Right lobe of liver (tissue), 6 donors: ENCODE data around the gene COPB2. TPM values are rescaled to one million over a fixed set of nuclear protein-coding genes. Genes with fewer than 3 reads are reported as not detected.

ENCODE experiments used
- ATAC-seq, 4 donors: fragments of 200-7000 bp; cut with Tn5 transposase; one replicate each; pipeline ENCODE4 v1.9.1; 2020; ENCODE audit warnings: mild to moderate bottlenecking in 4 of 4, moderate library complexity in 4 of 4
- DNase-seq, 3 donors: peaks; one replicate each; pipeline ENCODE4 v3.0.0-alpha.2; 2020
- H3K27ac ChIP-seq, 3 donors: fragments of 200-600 bp; one replicate each; pipeline ENCODE4 v1.8.0; 2022
- H3K27me3 ChIP-seq, 2 donors: fragments of 200-600 bp; one replicate each; pipeline ENCODE4 v1.8.0; 2022
- H3K36me3 ChIP-seq, 4 donors: fragments of 200-600 bp; sonication (generic) in 1 of 4; one replicate each; pipeline versions ENCODE4 v1.5.1 to v1.8.0; 2017 to 2022; ENCODE audit warnings: control low read depth in 1 of 4
- H3K4me1 ChIP-seq, 4 donors: fragments of 200-600 bp; sonication (generic) in 1 of 4; one replicate each; pipeline versions ENCODE4 v1.5.1 to v1.8.0; 2017 to 2022; ENCODE audit warnings: control low read depth in 1 of 4
- H3K4me3 ChIP-seq, 3 donors: fragments of 200-600 bp; one replicate each; pipeline ENCODE4 v1.8.0; 2022
- H3K9me3 ChIP-seq, 4 donors: fragments of 200-600 bp; sonication (generic) in 1 of 4; one replicate each; pipeline versions ENCODE4 v1.5.1 to v1.8.0; 2017 to 2022; ENCODE audit warnings: control low read depth in 1 of 4
- CTCF ChIP-seq, 4 donors: fragments of 200-600 bp in 3 of 4; fragments of 450-650 bp in 1 of 4; IDR thresholded peaks; one replicate each; pipeline versions ENCODE4 v1.5.1 to v1.8.0; 2016 to 2022; ENCODE audit warnings: antibody characterized with exemption in 4 of 4, mild to moderate bottlenecking in 2 of 4
- POLR2A ChIP-seq: fragments of 450-650 bp; IDR thresholded peaks from one replicate; pipeline ENCODE4 v1.6.1; 2017; ENCODE audit warnings: antibody characterized with exemption, mild to moderate bottlenecking
- WGBS: methylation state at CpG from one replicate; pipeline ENCODE4 v1.1.6; 2018; ENCODE audit warnings: low coverage, low lambda C conversion rate; ENCODE audit not compliant: insufficient coverage; ENCODE audit errors: missing lambda C conversion rate; 5-methylcytosine and 5-hydroxymethylcytosine counted together
- intact Hi-C, 2 donors: fragments of 100-400 bp; cut with DNase I; formaldehyde crosslinking; loops; one replicate each; pipeline versions ENCODE4 v1.11.2 to v1.14.1; 2022
- small RNA-seq, 2 experiments: library from RNA; depleted of rRNA; stranded (forward); fragments of <200 nt; gene quantifications; one replicate each; pipeline ENCODE3, GENCODE V24; 2016
- total RNA-seq, 6 experiments: library from RNA; depleted of rRNA in 2 of 6; stranded (reverse); fragments of >200 nt in 2 of 6; fragmentation: NEBNext Ultra II Directional in 3 of 6; extraction: Animal tissue kit (Norgen Biotek cat#: 25700) in 3 of 6; gene quantifications; one replicate each; pipeline versions ENCODE4 v1.1.0 to v1.2.4, GENCODE V29; 2016 to 2023
- donor health status: DM: no; HTN: yes; CAD: no.
- donor health status: DM: no; HTN: no; CAD: no.
- donor health status: DM: no; HTN: no; CAD: no.
- donor health status: DM: no; HTN: yes; CAD: no.
- donor health status: DM: no; HTN: yes; CAD: no.

The COPB2 gene
- total RNA-seq, 6 experiments from 2014 or later, result 59.4 to 81.9 (median 66.2) TPM

GRCh38 chr3:139307601-139308555 lies 81.6 kb downstream of the COPB2 start:
- Histone ChIP-seq H3K4me3 (no peak overlapping the region), H3K27me3 (no peaks in the 10 kb centered on the region), H3K27ac (no peak overlapping the region), H3K9me3 (no peaks in the 10 kb centered on the region), H3K4me1 (no peaks in the 10 kb centered on the region), H3K36me3 (no peaks in the 10 kb centered on the region)
- WGBS, result 77% methylated on average over 2 of the region's 6 CpGs
- no peak for TF ChIP-seq POLR2A
- no peak for TF ChIP-seq CTCF (IDR thresholded peaks at IDR 0.05)
- DNase-seq (no peak), ATAC-seq (no peak)
- intact Hi-C loops, result no loop called here

Small RNA genes within 50 kb of the gene (small RNA-seq; reads per million reads assigned to genes)
- gene RF00026, result 0 reads per million in 2 experiments

Other genes with a start within 250 kb of the COPB2 start
- gene MRPS22, start 45.6 kb downstream of the COPB2 start, total RNA-seq, result 10 to 100 TPM; 29.6 to 66.5 (median 34.8) TPM
- not detected for gene RBP2, start 86.9 kb upstream of the COPB2 start, total RNA-seq
- 10 to 100 TPM; 24.1 to 53.1 (median 37.9) TPM for gene RBP1, start 150.1 kb upstream of the COPB2 start, total RNA-seq